Lower leg skin (tissue), 4 donors: Measurements from ENCODE around the gene CAPZA3. TPM values are rescaled to one million over a fixed set of nuclear protein-coding genes. Genes with fewer than 3 reads are reported as not detected.

Experiments
- DNase-seq, 2 donors: peaks; one replicate each; pipeline ENCODE4 v3.0.0-alpha.2; 2019; ENCODE audit warnings: low spot score in 2 of 2
- H3K4me3 ChIP-seq: fragments of 200-600 bp; sonication (generic); 2 replicates; pipeline ENCODE4 v1.5.1; 2017; ENCODE audit warnings: mild to moderate bottlenecking, low read depth; ENCODE audit not compliant: poor library complexity, severe bottlenecking
- POLR2A ChIP-seq, 2 donors: fragments of 450-650 bp; IDR thresholded peaks; one replicate each; pipeline ENCODE4 v1.6.1; 2016 to 2017; ENCODE audit warnings: antibody characterized with exemption in 2 of 2, mild to moderate bottlenecking in 1 of 2, moderate library complexity in 1 of 2
- WGBS, 2 donors: methylation state at CpG; one replicate each; pipeline ENCODE4 v1.1.5; 2018; 5-methylcytosine and 5-hydroxymethylcytosine counted together
- intact Hi-C: fragments of 100-400 bp; cut with DNase I; formaldehyde crosslinking; loops from one replicate; pipeline ENCODE4 v1.15.0; 2023; ENCODE audit warnings: low total_unique reads
- total RNA-seq, 4 donors: library from RNA; depleted of rRNA; stranded (reverse); fragments of >200 nt; gene quantifications; one replicate each; pipeline ENCODE4 v1.1.0, GENCODE V29; 2016
- TF ChIP-seq, protein P1 (sequence below), 3 donors: fragments of 450-650 bp; IDR thresholded peaks; one replicate each; pipeline ENCODE4 v1.5.1; 2016; ENCODE audit warnings: antibody characterized with exemption in 3 of 3, mild to moderate bottlenecking in 3 of 3, moderate library complexity in 2 of 3

The CAPZA3 gene
- total RNA-seq, 4 donors from 2014 or later: 0.39 to 0.99 TPM; not detected in 2

DNA sequence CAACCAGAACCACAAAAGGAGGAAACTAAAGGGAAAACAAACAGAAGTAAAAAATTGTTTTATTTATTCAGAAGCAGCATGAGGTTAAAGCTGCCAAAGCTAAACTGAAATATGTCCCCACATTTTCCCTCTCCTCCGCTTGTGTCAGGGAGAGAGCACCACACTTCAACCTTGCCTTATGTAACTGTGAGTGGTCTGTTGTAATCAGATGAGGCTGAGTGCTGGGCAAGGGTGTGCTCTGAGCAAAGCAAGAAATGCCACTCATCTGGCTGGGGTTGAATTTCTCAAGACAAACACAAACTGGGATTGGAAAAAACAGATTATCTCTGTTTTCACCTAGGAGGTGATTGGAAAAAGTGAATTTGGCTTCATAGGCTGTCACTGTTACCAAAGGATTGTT, 12.2 kb downstream of the CAPZA3 start:
- H3K4me3 ChIP-seq: no peak overlapping the region
- TF ChIP-seq, protein P1, sequence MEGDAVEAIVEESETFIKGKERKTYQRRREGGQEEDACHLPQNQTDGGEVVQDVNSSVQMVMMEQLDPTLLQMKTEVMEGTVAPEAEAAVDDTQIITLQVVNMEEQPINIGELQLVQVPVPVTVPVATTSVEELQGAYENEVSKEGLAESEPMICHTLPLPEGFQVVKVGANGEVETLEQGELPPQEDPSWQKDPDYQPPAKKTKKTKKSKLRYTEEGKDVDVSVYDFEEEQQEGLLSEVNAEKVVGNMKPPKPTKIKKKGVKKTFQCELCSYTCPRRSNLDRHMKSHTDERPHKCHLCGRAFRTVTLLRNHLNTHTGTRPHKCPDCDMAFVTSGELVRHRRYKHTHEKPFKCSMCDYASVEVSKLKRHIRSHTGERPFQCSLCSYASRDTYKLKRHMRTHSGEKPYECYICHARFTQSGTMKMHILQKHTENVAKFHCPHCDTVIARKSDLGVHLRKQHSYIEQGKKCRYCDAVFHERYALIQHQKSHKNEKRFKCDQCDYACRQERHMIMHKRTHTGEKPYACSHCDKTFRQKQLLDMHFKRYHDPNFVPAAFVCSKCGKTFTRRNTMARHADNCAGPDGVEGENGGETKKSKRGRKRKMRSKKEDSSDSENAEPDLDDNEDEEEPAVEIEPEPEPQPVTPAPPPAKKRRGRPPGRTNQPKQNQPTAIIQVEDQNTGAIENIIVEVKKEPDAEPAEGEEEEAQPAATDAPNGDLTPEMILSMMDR (IDR thresholded peaks at IDR 0.05): no peak
- no peak for TF ChIP-seq POLR2A (IDR thresholded peaks at IDR 0.05)
- no peak for DNase-seq
- intact Hi-C loops: no loop called here
- 57 to 80% methylated on average over 1 of the region's 1 CpG for WGBS, 2 donors

DNA sequence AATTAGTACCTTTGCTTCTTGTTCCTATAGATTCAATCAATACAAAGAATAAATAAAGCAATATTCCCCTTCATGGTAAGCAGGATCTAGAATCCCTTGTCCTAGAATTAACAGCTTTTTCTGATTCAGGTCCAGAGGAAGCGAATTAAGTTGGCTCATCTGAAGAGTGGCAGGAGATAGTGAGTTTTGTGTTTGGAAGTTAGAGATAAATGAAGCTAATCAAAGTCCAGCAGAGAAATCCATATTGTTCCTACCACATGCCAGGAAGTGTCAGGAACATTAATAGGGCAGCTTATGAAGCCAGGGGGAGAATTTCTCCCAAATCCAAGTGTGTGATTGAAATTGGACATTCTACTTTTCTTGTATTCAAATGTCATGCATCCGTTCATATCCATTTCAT, 13.9 kb downstream of the CAPZA3 start:
- DNase-seq: no peak
- WGBS, 2 donors: 86 to 93% methylated on average over 2 of the region's 2 CpGs
- H3K4me3 ChIP-seq: no peak overlapping the region
- intact Hi-C loops: no loop called here
- TF ChIP-seq, protein P1 (IDR thresholded peaks at IDR 0.05): no peak
- TF ChIP-seq POLR2A (IDR thresholded peaks at IDR 0.05): no peak

DNA sequence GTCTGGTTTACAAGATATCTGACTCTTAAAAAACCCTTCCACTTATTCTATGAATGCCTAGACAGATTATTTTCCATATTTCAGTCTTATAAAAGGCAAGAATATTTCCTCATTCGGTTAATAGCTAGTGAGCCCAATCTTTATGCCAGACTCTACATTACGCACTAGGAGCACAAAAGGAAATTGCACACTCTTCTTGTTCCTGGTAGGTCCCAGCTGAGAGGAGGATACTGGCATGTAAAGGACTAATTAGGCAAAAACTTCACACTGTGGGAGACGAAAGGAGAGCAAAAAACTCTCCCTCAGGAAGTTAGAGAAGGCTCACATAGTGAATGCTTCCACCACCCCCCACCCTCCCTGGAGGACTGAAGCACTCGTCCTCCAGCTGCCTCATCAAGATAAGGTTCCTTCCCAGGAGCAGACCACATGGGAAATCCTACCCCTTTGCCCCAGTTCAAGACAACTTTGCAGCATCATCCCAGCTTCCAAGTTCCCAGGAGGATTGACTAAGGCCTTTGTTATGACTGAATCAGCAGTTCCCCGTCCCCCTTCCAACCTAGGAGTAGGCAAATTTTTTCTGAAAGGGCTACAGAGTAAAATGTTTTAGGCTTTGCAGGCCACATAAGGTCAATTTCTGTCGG, 14.5 kb downstream of the CAPZA3 start:
- DNase-seq: no peak
- H3K4me3 ChIP-seq: no peak overlapping the region
- intact Hi-C loops: no loop called here
- TF ChIP-seq, protein P1 (IDR thresholded peaks at IDR 0.05): no peak
- TF ChIP-seq POLR2A (IDR thresholded peaks at IDR 0.05): no peak
- 63 to 66% methylated on average over 6 of the region's 6 CpGs for WGBS, 2 donors

DNA sequence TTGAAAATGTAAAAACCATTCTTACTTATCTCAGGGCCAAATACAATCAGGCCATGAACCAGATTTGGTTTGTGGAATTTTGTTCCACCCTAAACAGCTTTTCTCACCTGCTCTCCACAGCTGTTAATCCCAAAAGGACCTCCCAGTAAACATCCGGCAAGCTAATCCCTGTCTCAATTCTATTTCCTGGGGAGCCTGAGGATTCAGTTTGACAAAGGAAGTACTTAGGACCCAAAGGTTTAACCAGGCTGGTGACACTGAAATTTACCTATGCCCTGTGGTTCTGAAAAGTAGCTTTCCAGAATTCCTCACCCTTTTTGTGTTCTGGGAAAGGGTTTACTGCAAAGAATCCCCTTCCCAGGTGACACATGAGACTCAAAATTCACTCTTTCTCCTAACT, 15.0 kb downstream of the CAPZA3 start:
- no peak overlapping the region for H3K4me3 ChIP-seq
- intact Hi-C loops: no loop called here
- DNase-seq: no peak
- no peak for TF ChIP-seq POLR2A (IDR thresholded peaks at IDR 0.05)
- TF ChIP-seq, protein P1 (IDR thresholded peaks at IDR 0.05): no peak
- WGBS, 2 donors: 83 to 84% methylated on average over 1 of the region's 1 CpG

DNA sequence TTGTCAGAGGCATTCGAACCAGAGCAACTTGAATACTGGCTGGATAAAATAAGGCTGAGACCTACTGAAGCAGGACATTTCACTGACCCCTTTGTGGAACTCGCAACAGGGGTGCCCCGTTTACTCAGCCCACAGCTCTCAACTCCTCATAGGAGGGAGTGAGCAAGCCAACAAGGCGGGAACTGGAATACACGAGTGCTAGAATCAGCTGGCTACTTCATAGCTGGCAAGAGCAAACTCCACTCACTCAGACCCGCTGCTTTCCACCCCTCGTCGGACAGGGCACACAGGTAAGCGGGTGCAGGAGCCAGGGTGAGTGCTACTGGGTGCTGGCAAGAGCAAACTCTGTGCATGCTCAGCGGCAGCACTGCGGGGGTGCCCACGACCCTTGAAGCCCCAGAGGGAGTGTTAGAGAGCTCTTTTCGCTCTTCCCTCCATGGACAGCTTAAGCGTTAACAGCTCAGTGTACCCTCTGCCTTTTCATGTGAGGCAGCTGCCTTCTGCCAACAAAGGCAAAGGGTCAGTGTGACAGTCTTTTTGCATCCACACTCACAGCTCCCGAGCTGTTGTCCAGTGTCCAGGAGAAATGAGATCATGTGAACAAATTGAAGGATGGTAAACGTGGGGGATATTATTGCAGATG, 15.7 kb downstream of the CAPZA3 start:
- no peak overlapping the region for H3K4me3 ChIP-seq
- DNase-seq: no peak

More for the DNA sequence above, 15.7 kb downstream of the CAPZA3 start:
- no peak for TF ChIP-seq POLR2A (IDR thresholded peaks at IDR 0.05)
- TF ChIP-seq, protein P1 (IDR thresholded peaks at IDR 0.05): no peak
- WGBS, 2 donors: 75 to 88% methylated on average over 16 of the region's 16 CpGs
- intact Hi-C loops: no loop called here
